Measurements from ENCODE around the gene AHNAK.

The AHNAK gene

DNA sequence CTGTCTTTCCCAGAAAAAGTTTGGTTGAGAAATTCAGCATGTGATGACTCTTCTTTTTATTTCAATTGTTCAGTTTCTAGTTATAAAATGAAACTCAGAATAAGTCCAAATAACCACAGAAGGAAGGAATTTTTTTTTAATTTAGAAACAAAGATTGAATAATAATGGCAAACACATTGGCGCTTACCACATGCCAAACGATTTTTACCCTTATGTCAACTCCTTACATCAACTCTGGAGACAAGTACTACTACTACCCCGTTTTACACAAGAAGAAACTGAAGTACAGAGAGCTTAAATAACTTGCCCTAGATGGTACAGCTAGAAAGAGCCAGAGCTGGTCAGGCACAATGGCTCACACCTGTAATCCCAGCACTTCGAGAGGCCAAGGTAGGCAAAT, 52.4 kb downstream of the AHNAK start:
- no peak for DNase-seq

DNA sequence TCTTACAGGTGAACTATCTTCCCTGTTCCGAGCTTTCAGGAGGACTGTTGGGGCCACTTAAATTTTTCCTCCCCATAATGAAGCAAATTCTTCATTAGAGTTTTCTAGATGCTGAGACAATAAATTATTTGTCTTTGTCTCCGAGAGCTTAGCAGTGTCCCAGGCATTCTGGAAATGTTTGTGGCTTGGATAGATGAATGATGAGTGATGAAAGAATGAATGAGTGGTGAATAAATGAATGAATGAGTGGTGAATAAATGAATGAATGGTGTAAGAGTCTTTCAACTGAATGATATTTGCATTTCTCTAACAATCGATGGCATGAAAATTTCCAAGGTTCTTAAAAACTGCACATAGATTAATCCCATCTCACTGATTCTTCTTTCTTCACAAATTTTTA, 52.8 kb downstream of the AHNAK start:
- DNase-seq: no peak

DNA sequence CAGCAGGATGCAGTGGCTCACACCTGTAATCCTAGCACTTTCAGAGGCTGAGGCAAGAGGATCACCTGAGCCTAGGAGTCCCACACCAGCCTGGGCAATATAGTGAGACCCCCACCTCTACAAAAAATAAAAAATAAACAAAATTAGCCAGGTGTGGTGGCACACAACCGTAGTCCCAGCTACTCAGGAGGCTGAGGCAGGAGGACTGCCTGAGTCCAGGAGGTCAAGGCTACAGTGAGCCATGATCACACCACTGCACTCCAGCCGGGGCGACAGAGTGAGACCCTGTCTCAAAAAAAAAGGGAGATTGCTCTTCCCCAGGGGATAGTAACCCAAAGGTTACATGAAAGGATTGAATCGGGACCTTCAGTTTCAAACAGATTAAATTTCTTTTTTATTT, 54.0 kb downstream of the AHNAK start:
- no peak for DNase-seq

DNA sequence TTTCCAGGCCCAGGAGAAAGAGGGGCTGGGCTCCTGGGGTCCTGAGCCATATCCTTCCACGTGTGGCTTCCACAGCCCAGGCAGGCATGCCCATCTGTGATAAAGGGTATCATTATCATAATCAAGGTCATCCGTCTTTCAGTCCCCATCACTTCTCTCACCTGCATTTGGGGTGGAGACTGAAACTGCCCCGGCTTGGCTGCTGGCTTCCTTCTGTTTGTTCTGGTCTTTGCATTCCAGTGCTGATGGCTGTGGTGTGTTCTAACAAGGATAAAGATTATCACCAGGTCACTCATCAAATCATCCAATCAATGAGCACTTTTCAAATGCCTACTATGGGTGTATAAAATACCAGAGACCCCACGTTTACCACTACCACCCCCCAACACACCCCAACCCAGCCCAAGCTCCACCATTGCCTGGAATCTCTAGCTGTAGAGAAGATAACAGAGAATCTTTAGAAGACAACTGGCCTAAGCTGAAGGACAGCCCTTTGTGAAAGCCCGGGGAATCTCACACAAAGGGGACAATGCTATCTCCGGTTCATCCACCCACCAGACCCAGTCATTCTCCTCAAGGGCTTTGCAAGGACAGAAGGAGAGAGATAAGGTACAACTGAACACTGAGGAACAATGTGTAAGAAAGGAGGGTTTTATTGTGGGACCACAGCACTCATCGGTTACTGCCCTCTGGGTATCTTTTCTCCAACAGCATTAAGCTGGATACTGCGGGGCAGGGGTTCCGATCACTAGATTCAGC, 54.9 kb downstream of the AHNAK start:
- no peak for DNase-seq

DNA sequence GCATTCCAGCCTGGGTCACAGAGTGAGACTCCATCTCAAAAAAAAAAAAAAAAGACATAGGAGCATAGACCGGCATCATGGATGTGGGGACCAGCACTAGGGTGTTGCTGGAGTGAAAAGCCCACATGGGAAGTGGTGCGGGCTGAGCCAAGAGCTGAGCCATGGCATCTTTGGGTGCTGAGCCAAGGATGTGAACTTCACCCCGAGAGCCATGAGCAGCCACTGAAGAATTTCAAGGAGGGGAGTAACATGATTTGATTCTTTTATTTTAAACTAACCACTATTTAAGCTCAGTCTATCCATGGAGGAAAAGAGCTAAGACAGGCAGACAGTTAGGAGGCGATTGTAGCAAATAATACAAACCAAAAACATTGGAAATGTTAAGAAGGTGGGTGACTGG, 57.4 kb downstream of the AHNAK start:
- no peak for DNase-seq

DNA sequence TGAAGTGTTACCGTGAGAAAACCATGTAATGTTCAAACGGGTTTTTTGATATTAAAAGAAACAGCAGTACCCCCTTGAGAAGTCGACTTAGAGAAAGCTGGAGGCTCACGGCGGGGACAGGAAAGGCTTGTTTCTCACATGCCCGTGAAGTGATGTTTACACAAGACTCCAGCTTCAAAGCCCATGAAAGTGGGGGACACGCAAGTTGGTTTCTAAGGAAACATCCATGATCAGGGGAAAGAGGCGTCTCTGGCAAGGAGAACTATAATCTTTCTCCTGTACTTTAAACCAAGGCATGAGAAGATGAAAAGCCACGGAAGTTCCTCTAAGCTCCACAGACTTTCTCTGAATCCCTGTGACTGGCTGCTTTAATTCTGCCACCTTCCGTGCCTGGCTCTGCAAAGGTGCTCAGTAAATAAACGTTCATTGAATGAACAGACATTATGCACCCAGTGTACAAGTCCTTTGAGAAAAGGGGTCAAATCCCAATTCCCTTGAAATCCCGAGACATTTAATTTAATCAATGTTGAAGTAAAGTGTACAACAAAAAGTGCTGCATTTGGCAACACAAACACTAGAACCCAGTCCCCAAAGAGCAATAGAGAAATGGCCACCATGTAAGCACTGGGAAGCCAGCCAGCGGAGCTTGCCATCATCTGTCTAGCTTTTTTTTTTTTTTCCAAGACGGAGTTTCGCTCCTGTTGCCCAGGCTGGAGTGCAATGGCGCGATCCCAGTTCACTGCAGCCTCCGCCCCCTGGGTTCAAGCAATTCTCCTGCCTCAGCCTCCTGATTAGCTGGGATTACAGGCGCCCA, 58.7 kb downstream of the AHNAK start:
- DNase-seq: no peak

DNA sequence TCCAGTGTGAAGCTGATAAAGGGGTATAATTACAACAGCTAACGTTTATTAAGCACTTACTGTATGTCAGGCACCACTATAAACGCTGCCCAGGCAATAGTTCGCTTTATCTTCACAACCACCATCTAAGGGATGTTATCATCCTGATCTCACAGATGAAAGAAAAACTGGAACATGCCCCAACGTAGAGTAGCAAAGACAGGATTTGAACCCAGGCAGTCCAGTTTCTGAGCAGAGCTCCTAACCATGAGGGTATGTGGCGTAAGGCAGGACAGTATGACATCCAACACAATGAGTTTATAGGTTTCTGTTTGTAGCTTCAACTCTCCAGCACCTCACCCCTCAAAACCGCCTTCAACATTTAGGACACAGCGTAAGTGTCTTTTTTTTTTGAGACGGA, 59.5 kb downstream of the AHNAK start:
- DNase-seq: no peak

DNA sequence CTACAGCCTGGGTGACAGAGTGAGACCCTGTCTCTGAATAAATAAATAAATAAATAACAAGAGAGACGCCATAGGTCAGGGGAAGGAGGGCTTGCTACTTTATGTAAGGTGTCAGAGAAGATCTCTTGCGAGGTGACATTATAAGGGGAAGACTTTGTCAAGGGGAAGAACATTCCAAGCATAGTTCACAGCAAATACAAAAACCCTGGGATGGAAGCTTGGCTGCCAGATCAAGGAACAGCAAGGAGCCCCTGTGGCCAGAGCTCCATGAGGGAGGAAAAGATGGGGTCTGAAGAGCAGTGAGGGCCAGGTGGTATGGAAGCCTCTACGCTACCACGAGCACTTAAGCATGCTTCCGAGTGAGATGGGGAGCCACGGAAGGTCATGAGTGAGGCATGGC, 62.3 kb downstream of the AHNAK start:
- no peak for DNase-seq

DNA sequence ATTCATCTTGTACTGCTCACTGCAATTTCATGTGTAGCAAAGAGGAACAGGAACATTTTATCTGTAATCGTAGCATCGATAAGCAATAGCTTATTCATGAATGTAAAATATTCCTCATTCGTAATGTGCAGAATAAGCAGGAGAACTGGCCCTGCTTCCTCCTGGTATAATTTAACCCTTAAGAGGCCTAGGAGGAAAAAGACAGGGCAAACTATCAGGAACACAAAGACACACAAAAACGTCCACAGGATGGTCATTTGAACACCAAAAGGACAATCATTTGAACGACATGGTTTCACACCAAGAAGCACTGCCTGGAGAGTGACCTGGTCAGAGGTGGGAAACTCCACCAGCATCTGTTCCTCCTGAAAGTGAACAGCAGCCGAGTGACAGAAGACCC, 63.9 kb downstream of the AHNAK start:
- no peak for DNase-seq

DNA sequence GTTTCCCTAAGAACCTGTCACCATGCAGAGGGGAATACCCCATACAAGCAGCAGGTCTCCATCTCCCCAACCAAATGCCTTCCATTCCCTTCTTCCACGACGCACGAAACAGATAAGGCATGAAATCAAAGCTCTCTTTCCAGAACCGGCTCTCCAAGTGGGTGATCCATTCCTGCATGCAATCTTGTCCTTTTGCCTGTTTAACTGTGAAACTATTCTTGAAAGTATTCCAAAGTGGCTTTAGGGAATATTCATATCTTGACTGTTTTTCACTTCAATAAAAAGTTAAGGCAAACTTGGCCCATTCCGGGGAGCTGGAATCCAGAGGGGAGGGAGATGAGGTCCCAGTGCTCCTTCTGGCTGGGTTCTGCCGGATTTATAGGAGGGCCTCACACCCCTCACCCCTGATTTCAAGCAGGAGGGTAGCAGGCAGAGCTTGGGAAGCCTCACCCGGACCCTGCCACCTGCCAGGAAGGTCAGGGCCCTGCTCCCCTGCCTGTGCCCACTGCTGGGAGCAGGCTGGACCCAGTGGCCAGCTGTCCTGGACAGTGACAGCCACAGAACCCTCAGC, 66.9 kb downstream of the AHNAK start:
- no peak for DNase-seq

DNA sequence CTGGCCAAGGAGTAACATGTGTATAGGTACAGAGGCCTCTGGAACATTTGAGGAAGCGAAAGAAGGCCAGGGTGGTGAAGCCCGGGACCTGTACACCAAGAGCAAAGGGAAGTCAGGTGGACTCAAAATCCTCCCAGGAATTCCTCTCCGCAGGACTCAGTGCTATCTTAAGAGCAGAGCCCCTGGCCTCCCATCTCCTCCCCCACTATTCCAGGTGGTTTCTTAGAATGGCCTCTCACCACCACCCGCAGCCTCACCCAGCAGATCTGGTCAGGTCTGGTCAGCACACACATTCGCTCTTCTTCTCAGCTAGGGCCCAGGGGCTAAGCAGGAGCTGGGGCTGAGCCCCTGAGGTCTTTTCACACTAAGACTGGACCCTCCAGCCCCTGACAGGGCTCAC, 68.7 kb downstream of the AHNAK start:
- no peak for DNase-seq

DNA sequence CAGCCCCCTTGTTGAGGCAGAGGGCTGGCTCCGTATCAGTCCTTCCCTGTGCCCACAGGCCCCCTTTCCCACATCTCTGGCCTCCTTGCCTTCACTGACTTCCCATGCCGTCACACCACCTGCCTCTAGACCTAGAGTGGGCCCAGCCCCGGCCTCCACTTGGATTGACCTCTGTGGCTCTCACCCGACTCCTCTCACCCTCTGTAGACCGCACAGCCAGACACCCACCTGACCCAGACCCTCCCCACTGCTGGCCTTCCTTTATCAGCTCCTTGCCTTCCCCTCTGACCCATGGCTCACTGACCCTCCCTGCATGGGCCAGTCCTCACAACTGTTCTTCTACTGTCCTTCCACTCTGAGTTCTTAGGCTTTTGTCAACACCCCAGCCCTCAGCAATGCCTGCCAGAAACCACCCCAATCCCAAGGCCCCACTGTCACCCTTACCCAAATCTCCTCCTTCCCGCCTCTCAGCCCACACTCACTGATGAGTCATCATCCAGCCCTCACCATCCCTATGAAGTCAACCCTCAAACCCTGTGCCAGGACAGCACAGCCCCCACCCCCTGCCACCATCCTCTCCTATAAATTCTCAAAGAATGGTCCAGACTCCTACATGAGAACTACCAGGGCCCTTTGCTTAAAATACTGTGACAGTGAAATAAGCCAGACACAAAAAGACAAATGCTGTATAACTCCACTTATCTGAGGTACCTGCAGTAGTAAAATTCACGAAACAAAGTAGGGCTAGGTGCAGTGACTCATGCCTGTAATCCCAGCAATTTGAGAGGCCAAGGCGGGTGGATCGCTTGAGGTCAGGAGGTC, 74.3 kb downstream of the AHNAK start:
- DNase-seq: peak in 1 of 2 donors; percentile 25

DNA sequence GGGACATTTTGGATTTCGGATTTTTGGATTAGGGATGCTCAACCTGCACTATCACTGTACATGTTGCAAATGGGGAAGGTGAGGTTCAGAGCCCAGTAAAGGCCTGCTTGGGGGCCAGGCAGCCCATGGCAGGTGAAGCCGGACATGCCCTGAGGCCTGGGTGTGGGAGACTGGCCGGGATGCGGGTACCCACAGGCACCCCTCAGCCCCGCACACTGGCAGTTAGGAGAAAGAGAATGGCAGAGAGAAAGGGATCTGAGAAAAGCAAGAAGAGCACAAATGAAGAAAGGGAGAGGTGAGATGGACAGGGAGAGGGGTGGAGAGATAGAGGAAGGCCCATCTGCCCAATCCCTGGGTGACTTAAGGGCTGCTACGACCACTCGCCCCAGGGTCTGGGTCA, 75.0 kb downstream of the AHNAK start:
- no peak for DNase-seq

DNA sequence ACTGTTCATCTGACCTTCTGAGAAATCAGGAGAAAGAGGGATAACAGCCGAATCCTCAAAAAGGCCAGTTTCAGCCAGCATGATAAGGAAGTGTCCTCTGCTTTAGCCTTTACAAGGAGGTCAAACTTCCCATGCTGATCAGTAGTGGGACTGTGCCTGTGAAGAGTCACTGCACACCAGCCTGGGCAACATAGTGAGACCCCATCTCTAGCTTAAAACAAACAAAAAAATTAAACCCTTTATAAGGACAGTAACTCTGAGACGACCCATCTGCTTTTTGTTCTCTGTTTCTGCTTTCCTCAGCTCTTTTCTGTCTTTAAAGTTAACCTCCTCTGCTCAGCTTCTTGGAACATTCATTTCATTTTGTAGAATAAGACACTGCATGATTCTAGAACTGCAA, 78.0 kb downstream of the AHNAK start:
- DNase-seq: no peak

DNA sequence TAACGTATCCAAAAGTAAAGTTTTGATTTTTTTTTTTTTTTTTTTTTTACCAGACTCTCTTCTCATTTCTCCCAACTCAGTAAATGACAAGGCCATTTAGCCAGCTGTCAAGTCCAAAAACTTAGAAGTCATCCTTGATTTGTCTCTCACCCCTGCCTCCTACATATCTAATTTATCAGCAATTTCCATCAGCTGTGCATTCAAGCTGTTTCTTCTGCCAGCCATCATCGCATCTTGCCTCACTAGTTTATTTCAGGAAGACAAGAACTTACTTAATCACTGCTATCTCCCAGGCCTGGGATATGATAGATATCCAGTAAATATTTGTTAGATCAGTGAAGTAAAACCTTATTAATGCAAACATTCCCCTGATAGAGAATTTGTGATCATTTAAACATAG, 80.2 kb downstream of the AHNAK start:
- no peak for DNase-seq

DNA sequence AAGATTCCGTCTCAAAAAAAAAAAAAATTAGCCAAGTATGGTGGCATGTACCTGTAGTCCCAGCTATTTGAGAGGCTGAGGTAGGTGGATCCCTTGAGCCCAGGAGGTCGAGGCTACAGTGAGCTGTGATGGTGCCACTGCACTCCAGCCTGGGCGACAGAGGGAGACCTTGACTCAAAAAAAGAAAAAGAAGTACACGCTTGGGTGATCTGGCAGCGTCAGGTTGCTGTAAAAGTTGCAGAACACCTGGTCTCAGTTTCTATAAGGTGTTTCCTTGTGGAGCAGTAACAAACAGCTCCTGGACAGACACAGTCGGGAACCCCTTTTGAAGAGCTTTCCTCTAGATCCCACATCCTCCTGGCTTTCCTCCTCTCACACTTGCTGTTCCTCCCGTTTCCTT, 82.0 kb downstream of the AHNAK start:
- no peak for DNase-seq

DNA sequence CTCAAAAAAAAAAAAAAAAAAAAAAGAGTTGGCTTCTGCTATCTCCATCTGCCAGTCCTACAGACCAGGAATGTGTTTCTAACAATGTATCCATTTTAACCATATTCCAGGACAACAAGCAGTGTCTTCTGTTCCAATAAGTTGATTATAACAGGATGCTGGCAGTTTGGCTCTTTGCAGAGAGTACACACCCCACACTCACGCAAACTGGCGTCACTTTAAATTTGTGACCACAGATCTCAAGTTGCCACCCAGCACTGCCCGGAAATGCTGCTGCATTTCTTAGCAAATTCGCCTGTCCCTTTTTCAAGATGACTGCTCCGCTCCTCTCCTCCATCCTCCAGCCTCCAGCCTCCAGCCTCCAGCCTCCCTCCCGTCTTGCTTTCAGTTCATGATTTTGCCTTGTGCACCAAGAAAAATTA, 83.5 kb downstream of the AHNAK start:
- peak; percentile 17 to 36 for DNase-seq

DNA sequence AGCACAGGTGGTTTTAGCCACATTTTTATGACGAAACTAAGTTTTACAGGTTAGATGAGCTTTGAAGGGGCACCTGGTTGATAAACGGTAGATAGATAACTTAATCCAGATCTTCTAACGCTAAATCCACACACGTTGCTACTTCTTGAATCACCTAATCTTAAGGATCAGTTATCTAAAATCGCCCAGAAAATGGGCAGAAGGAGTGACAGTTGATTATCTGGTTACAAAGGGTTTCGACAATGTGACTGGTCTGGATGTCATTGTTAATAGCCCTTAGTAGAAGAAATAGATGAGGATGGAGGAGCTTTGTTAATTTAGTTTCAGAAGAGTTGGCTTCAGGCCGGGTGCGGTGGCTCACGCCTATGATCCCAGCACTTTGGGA, 84.1 kb downstream of the AHNAK start:
- DNase-seq: no peak

DNA sequence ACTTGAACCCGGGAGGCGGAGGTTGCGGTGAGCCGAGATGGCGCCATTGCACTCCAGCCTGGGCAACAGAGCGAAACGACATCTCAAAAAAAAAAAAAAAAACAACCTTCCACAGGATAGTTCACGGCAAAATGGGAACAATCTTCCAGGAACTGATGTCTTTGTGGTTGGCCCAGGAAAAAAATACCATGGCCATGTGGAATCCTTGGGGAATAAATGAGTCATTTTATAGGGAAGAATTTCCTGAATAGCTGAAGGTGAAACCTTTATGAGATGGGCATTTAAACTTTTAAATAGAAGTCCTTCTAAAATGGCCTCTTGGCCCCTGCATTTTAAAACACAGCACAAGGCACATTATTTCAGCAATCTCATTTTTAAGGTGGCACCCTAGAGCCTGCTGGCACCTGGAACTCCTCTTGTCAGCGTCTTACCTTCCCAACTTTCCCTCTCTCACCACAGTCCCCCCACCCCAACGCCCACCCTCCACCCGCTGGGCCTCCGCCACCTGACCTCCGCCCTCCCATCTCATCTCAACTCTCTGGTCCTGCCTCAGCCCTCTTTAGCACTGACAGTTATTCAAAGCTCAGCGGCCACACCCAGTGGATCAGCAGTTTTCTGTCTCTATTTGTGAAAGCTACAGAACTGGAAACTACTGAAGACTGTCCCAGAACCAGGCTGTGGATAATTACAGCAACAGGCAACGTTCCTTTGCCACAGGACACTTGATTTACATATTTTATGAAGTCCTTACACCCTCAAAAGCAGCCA, 84.7 kb downstream of the AHNAK start:
- DNase-seq: peak in 1 of 2 donors; percentile 43

DNA sequence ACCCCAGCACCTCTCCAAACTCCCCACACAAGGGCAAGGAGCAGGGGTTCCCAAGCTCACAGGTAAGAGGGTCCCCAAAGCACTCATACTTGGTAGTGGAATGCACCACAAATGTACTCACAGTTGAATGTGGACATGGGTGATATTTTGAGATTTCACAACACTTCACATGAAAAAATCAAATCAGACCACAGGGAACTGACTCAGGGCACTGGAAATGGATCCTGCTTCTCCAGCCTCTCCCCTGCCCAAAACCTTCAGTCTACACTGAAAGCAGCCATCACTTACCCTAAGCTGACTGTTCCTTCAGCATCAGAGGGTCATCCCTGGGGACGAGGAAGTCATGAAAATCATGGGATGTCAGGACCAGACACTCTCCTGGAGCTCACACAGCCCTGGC, 87.5 kb downstream of the AHNAK start:
- DNase-seq: peak; percentile 30 to 31

DNA sequence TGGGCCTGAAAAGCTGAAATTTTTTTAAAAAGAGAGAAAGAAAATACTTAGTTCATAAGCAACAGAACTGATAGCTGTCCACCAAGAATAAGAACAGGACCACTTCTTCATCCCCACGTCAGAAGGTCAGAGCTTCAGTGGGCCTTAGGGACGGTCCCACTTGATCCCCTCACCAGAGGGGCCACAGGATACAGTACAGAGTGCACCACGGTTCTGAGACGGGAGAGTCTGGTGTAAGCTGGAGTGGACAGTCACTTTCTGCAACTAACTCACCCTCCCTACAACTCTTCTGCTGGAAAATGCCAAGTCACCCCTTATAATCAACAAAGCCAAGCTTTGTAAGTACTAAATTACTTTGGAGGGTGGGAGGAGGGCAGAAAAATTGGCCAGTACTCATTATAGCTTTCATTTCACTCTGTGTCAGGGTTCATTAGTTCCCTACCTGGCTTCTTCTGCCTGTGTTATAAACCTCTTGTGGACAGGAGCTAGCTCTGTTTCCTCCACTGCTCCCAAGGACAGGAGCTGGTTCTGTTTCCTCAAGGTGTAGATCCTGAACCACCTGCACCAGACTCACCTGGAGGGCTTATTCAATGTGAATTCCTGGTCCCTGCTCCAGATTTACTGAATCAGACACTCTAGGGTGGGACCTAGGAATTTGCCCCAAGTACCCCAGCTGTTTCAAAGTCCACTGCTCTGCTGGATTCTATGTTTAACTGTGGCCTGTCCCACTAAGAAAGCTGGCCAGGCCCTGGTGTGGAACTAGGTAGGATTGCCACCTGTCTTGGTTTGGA, 88.2 kb downstream of the AHNAK start:
- no peak for DNase-seq

Data from inflammatory macrophage (primary cell).